B cell (primary cell): ENCODE measurements around the gene APBA2. TPM values are rescaled to one million over a fixed set of nuclear protein-coding genes. Genes with fewer than 3 reads are reported as not detected.

ENCODE experiments used
- ATAC-seq: fragments of 200-7000 bp; cut with Tn5 transposase; one replicate; pipeline ENCODE4 v1.10.0; 2021; ENCODE audit warnings: low read depth, mild to moderate bottlenecking, moderate number of reproducible peaks, moderate library complexity
- CTCF ChIA-PET: fragments of 350-600 bp; sonication (Branson Sonifier 250); formaldehyde crosslinking; loops from one replicate; lab custom pipeline; 2021; ENCODE audit warnings: antibody characterized with exemption, inconsistent platforms; lab: Charles Lee
- POLR2A ChIA-PET: fragments of 350-600 bp; sonication (Branson Sonifier 250); formaldehyde crosslinking; loops from one replicate; lab custom pipeline; 2021; ENCODE audit warnings: antibody characterized with exemption; lab: Charles Lee
- DNase-seq: peaks from one replicate; pipeline ENCODE4 v3.0.0; 2013
- H2AFZ ChIP-seq: 2 replicates; pipeline ENCODE4 v1.6.1; 2012; ENCODE audit warnings: mild to moderate bottlenecking, low read depth, low read length; ENCODE audit not compliant: insufficient read depth, poor library complexity, severe bottlenecking
- H3K27ac ChIP-seq, 2 donors: 1 replicate in 1 of 2; 2 replicates in 1 of 2; pipeline ENCODE4 v1.5.1; 2012 to 2013; ENCODE audit warnings: low read length in 2 of 2, mild to moderate bottlenecking in 2 of 2, moderate library complexity in 1 of 2
- H3K27me3 ChIP-seq, 4 experiments: fragments of 200-600 bp in 1 of 4; sonication (generic) in 1 of 4; replicated peaks in 1 of 4; 1 replicate in 2 of 4; 2 replicates in 2 of 4; pipeline versions ENCODE4 v1.6.1 to v1.7.0; 2013 to 2016; ENCODE audit warnings: low read length in 3 of 4, mild to moderate bottlenecking in 2 of 4, mixed read lengths in 1 of 4, moderate library complexity in 1 of 4; ENCODE audit not compliant: insufficient read depth in 4 of 4, control insufficient read depth in 3 of 4; ENCODE audit errors: control extremely low read depth in 1 of 4
- H3K36me3 ChIP-seq, 2 experiments: replicated peaks in 1 of 2; 1 replicate in 1 of 2; 2 replicates in 1 of 2; pipeline versions ENCODE4 v1.6.1 to v1.7.1; 2013; ENCODE audit warnings: low read length in 1 of 2; ENCODE audit not compliant: insufficient read depth in 2 of 2, control insufficient read depth in 1 of 2; ENCODE audit errors: control extremely low read depth in 1 of 2, extremely low read depth in 1 of 2
- H3K4me1 ChIP-seq, 2 donors: fragments of 200-600 bp in 1 of 2; sonication (generic) in 1 of 2; 1 replicate in 1 of 2; 2 replicates in 1 of 2; pipeline versions ENCODE4 v1.5.1 to v1.6.1; 2013 to 2017; ENCODE audit warnings: low read length in 2 of 2; ENCODE audit not compliant: control insufficient read depth in 2 of 2, insufficient read depth in 2 of 2
- H3K4me2 ChIP-seq: replicated peaks from 2 replicates; pipeline ENCODE3; 2012; ENCODE audit warnings: mild to moderate bottlenecking, low read depth, low read length; ENCODE audit not compliant: poor library complexity, severe bottlenecking
- H3K4me3 ChIP-seq, 5 experiments: fragments of 200-600 bp in 1 of 5; sonication (generic) in 1 of 5; 1 replicate in 3 of 5; 2 replicates in 2 of 5; pipeline versions ENCODE4 v1.5.1 to v1.7.0; 2011 to 2016; ENCODE audit warnings: low read length in 4 of 5, mild to moderate bottlenecking in 4 of 5, low read depth in 2 of 5, control low read depth in 1 of 5, moderate library complexity in 1 of 5; ENCODE audit not compliant: insufficient read depth in 1 of 5; ENCODE audit errors: control extremely low read depth in 1 of 5, extremely low read depth in 1 of 5
- H3K79me2 ChIP-seq: fragments of 200-600 bp; sonication (generic); one replicate; pipeline ENCODE4 v1.6.0; 2016; ENCODE audit warnings: low read length; ENCODE audit not compliant: control insufficient read depth, insufficient read depth
- H3K9ac ChIP-seq: fragments of 200-600 bp; sonication (generic); 2 replicates; pipeline ENCODE4 v1.6.1; 2017; ENCODE audit warnings: mild to moderate bottlenecking, low read length, moderate library complexity
- H3K9me3 ChIP-seq, 3 donors: one replicate each; pipeline versions ENCODE4 v1.6.1 to v1.7.1; 2013; ENCODE audit warnings: low read length in 2 of 3; ENCODE audit not compliant: control insufficient read depth in 2 of 3, insufficient read depth in 1 of 3; ENCODE audit errors: control extremely low read depth in 1 of 3
- H4K20me1 ChIP-seq: 2 replicates; pipeline ENCODE4 v1.6.0; 2012; ENCODE audit warnings: mild to moderate bottlenecking, low read length; ENCODE audit not compliant: insufficient read depth, control insufficient read depth, poor library complexity, severe bottlenecking
- H3K27ac Mint-ChIP-seq: one replicate; pipeline ENCODE4 v1.8.0; 2021; ENCODE audit warnings: mixed read lengths
- H3K27me3 Mint-ChIP-seq: one replicate; pipeline ENCODE4 v1.8.0; 2021; ENCODE audit warnings: mixed read lengths
- H3K4me1 Mint-ChIP-seq: one replicate; pipeline ENCODE4 v1.8.0; 2021; ENCODE audit warnings: mixed read lengths
- H3K4me3 Mint-ChIP-seq: one replicate; pipeline ENCODE4 v1.8.0; 2021; ENCODE audit warnings: mixed read lengths
- H3K9me3 Mint-ChIP-seq: one replicate; pipeline ENCODE4 v1.8.0; 2022; ENCODE audit warnings: mixed read lengths; ENCODE audit not compliant: insufficient read depth
- EZH2 ChIP-seq: IDR thresholded peaks from 2 replicates; pipeline ENCODE4 v1.6.1; 2012; ENCODE audit warnings: borderline replicate concordance, low read depth, mild to moderate bottlenecking, moderate library complexity, low read length; ENCODE audit not compliant: insufficient read depth, poor library complexity, severe bottlenecking
- WGBS: methylation state at CpG from one replicate; pipeline ENCODE4 v1.1.5; 2013; ENCODE audit warnings: missing lambda C conversion rate; ENCODE audit not compliant: insufficient coverage; 5-methylcytosine and 5-hydroxymethylcytosine counted together
- intact Hi-C: fragments of 100-400 bp; cut with micrococcal nuclease; formaldehyde crosslinking; loops from one replicate; pipeline ENCODE4 v1.10.0; 2022
- polyA plus RNA-seq: library from polyadenylated mRNA; depleted of rRNA; stranded (reverse); fragments of >200 nt; gene quantifications from 2 replicates; pipeline ENCODE4 v1.2.3, GENCODE V29; 2012
- total RNA-seq, 2 donors: library from RNA; stranded (reverse); fragments of 120-200 nt in 1 of 2; gene quantifications; 1 replicate in 1 of 2; 2 replicates in 1 of 2; pipeline versions ENCODE4 v1.2.3 to v1.2.4, GENCODE V29; 2013 to 2022
- TF ChIP-seq, protein P1 (sequence below): fragments of 200-600 bp; IDR thresholded peaks from one replicate; pipeline ENCODE4 v1.8.0; 2022; ENCODE audit warnings: antibody characterized with exemption, mild to moderate bottlenecking

Gene APBA2
- total and polyA plus RNA-seq, 2 donors (not counting 1 experiment from before 2014, with no cell fraction given), result 0.19 TPM; not detected in 1

- Histone ChIP-seq H4K20me1 (no peaks in the 10 kb centered on the region), H3K27ac (no peak overlapping the region), H3K4me3 (no peak overlapping the region), H3K79me2 (no peaks in the 10 kb centered on the region), H3K36me3 (no peaks in the 10 kb centered on the region), H2AFZ (no peak overlapping the region), H3K9ac (no peak overlapping the region), H3K27me3 (no peaks in the 10 kb centered on the region), H3K4me2 (no peak overlapping the region), H3K9me3 (peaks cover 0 to 5% (median 0%) of the 10 kb centered on the region in 3 donors), H3K4me1 (no peaks in the 10 kb centered on the region)
- no peak for DNase-seq
- WGBS, result 87% methylated on average over 15 of the region's 15 CpGs
- Mint-ChIP-seq H3K9me3 (peaks cover 3% of the 10 kb centered on the region), H3K27me3 (no peaks in the 10 kb centered on the region), H3K4me3 (no peak overlapping the region), H3K27ac (no peak overlapping the region), H3K4me1 (no peaks in the 10 kb centered on the region)
- ChIA-PET CTCF (no interaction called here), POLR2A (no interaction called here)
- no peak for ATAC-seq
- TF ChIP-seq, protein P1, sequence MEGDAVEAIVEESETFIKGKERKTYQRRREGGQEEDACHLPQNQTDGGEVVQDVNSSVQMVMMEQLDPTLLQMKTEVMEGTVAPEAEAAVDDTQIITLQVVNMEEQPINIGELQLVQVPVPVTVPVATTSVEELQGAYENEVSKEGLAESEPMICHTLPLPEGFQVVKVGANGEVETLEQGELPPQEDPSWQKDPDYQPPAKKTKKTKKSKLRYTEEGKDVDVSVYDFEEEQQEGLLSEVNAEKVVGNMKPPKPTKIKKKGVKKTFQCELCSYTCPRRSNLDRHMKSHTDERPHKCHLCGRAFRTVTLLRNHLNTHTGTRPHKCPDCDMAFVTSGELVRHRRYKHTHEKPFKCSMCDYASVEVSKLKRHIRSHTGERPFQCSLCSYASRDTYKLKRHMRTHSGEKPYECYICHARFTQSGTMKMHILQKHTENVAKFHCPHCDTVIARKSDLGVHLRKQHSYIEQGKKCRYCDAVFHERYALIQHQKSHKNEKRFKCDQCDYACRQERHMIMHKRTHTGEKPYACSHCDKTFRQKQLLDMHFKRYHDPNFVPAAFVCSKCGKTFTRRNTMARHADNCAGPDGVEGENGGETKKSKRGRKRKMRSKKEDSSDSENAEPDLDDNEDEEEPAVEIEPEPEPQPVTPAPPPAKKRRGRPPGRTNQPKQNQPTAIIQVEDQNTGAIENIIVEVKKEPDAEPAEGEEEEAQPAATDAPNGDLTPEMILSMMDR, result no peak
- TF ChIP-seq EZH2, result no peak
- intact Hi-C loops, result no loop called here
These were observed 103.6 kb downstream of the APBA2 start for GRCh38 chr15:28989239-28989830.

DNA sequence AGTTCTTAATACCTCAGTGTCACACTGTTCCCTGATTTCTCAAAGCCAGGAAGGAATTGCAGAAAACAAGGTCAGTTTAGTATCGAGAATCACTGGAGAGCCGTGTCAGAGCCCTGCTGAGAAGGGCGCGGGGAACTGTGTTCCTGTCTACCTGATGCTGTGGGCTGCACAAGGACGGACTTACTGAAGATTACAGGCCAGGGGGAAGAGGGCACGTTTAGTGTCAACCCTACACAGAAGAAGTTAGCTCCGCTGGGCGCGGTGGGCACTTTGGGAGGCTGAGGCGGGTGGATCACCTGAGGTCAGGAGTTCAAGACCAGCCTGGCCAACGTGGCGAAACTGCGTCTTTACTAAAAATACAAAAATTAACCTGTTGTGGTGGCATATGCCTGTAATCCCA, 104.1 kb downstream of the APBA2 start:
- Histone ChIP-seq H3K4me1 (no peaks in the 10 kb centered on the region), H3K79me2 (no peaks in the 10 kb centered on the region), H3K4me3 (no peak overlapping the region), H2AFZ (no peak overlapping the region), H3K9me3 (peaks cover 0 to 5% (median 0%) of the 10 kb centered on the region in 3 donors), H3K27ac (no peak overlapping the region), H3K27me3 (no peaks in the 10 kb centered on the region), H3K36me3 (no peaks in the 10 kb centered on the region), H4K20me1 (no peaks in the 10 kb centered on the region), H3K9ac (no peak overlapping the region), H3K4me2 (no peak overlapping the region)
- no peak for TF ChIP-seq EZH2
- TF ChIP-seq, protein P1, result no peak
- ChIA-PET POLR2A (no interaction called here), CTCF (no interaction called here)
- no peak for ATAC-seq
- no peak overlapping the region for H3K4me3 Mint-ChIP-seq
- no peaks in the 10 kb centered on the region for H3K4me1 Mint-ChIP-seq
- H3K27me3 Mint-ChIP-seq, result no peaks in the 10 kb centered on the region
- WGBS, result 94% methylated on average over 9 of the region's 13 CpGs
- H3K9me3 Mint-ChIP-seq, result peaks cover 3% of the 10 kb centered on the region
- intact Hi-C loops, result no loop called here
- DNase-seq, result no peak
- no peak overlapping the region for H3K27ac Mint-ChIP-seq
